SU-DHL-6 (cell line): Measurements from ENCODE around the gene DUSP16.

ENCODE experiments used
- CTCF ChIP-seq: fragments of 200-600 bp; sonication (generic); IDR thresholded peaks from one replicate; pipeline ENCODE4 v1.5.1; 2017; ENCODE audit warnings: antibody characterized with exemption, mild to moderate bottlenecking, low read length, moderate library complexity; ENCODE audit not compliant: insufficient read depth, poor library complexity, severe bottlenecking
- EZH2phosphoT487 ChIP-seq: fragments of 200-600 bp; sonication (generic), shearing (Covaris generic); conservative IDR thresholded peaks from 2 replicates; pipeline ENCODE4 v1.6.1; 2018; ENCODE audit warnings: mild to moderate bottlenecking, antibody characterized with exemption, low read length, moderate library complexity, mixed read lengths

DNA sequence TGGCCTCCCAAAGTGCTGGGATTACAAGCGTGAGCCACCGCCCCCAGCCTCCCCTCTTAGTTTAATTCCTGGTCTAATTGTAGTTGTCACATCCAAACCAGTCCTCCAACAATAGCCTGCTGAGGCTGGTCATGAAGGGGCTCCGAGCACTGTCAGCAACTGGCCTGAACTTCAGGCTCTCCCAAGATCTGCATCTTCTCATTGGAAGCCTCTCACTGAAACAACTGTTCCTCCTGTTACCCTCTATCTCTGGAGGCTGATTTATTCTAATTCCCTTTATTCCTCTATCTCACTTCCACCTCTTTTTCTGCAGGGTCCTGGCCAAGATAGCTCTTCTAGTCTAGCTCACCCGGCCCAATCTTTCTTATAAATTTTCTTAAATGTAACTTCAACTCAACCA, 89.4 kb downstream of the DUSP16 start:
- no peak for TF ChIP-seq CTCF
- TF ChIP-seq EZH2phosphoT487 = no peak
